ENCODE results near the gene KDM5B.
A peak's percentile ranks its signal among the peaks of the same experiment; 100 is the strongest.
"Not testable (repeated sequence)": the region's sequence is repeated elsewhere in the genome, so short reads cannot be mapped to it uniquely, and the experiment has no call there.

KDM5B gene

DNA sequence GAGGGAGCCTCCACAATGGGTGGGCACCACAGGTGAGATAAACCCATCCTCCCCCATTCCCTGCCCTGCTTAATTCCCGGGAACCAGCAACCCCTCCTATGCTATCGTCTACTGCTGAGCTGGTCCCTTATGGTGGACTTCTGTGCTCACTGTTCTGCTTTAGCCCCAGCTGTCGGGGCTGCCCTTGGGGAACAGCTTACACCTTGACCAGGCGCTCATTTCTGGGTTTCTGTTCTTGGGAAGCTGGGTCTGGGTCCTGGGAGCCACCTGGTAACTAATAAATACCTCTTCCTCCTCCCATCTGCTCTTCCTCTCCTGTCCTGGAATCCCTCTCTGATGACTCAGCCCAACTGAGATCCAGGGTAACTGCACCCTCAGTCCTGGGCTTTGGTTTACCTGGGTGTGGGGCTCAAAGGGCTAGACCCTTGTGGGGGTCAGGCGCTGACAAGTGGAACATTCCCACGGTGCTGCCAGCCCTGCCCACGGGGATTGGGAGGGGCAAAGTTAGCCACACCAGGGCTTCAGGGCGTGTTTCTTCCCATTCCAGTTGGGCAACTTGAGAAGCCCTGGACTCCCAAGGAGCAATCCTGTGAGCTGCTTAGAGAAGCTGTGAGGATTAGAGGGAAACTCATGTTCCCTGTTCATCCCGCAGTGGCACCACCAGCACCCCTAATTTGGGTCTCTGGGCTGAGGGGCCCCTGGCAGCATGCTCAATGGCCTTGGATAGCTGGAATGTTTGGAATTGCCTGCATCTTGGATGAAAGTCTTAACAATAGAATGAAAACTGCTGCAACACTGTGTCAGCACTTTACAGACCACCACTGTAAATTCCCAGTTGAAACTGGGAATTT lies 4.2 kb upstream of the KDM5B start:
- DNase-seq, result no peak

DNA sequence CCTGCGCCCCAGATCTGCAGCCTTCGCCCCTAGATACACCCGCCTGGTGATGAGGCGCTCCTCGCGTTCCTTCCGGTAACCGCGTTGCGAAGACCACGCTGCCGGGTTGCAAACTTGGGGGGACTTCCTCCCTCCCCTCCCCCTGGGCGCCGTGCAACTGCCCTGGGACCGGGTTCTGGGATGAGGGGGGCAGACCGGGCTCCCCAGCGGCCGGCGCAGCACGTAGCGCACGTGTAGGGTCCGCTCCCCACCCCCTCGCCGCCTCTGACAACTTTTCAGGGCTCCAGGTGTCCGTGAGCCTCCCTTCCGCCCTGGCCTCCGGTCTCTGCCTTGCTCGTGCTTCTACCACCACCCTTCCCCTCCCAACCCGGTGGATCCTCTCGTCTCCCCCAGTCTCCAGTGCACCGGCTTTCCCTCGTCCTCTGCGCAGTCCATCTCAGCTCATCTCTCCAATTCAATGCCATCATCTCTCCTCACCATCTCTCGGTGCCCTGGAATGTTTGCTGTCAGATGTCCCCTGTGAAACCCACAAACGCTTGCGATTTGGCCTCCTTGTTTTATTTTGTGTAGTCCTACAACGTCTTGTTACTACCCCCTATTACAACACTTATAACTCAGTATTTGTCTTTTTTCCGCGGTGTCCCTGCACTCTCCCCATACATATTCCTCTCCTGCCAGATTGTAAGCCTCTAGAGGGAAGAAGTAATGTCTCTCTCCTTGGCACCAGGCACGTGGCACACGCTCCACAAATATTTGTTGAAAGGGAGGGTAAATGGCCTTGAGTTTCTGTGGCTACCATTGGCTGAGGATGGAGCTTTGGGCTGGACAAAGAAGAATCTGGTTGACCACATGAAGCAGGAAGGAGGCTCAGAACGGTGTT lies 3.3 kb upstream of the KDM5B start:
- no peak for DNase-seq

DNA sequence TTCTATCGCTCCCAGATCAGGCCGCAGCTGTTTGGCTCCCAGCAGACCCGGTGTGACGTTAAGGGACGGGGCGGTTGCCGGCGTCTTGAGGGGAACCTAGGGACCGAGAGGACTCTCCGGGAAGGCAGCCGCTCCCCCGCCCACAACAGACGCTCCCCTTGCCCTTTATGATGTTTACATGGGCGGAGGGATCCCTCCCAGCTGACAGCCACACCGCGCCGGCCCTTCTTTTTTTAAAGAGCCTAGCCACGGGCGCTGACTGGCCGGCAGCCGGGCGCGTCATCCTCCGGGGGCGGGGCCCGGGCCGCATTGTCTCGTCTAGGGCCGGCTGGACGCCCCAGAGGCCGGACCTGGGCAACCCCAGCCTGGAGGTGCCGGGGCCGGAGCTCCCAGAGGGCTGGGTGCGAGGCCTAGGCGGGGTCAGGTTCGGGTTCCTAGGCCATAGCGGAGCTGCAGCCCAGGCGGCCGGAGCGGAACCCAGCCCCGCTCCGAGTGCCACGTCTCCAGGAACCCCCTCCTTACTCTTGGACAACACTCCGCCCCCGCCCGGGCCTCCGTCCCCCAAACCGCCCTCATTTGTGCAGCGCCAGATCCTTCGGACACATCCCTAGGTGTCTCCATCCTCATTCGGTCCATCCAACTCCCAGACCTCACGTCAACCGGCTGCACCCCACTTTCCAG lies 2.5 kb upstream of the KDM5B start, which contains the start of gene PCAT6:
Gene PCAT6, plus strand, starts transcription at position 340 of the 681 bp plus-strand sequence.
- DNase-seq, result peak; percentile 95 to 96

DNA sequence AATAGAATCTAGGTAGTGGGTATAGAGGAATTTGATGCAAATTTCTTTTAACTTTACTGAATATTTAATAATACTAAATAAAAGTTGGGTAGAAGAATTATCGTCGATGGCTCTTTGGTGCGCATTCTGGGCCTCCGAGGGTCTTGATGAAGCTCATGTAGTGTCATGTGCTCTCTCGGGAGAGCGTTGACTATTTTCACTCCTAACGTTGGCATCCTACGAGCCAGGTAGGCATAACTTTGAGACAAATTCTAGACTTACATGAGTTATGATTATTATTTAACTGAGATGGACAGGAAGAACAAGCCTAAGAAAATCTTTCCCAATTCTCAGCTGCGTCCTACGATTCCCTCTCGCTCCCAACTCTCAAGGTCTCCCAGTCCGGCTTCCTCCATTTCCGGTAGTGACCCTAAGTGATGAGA lies 2.0 kb upstream of the KDM5B start:
- DNase-seq, result no peak

DNA sequence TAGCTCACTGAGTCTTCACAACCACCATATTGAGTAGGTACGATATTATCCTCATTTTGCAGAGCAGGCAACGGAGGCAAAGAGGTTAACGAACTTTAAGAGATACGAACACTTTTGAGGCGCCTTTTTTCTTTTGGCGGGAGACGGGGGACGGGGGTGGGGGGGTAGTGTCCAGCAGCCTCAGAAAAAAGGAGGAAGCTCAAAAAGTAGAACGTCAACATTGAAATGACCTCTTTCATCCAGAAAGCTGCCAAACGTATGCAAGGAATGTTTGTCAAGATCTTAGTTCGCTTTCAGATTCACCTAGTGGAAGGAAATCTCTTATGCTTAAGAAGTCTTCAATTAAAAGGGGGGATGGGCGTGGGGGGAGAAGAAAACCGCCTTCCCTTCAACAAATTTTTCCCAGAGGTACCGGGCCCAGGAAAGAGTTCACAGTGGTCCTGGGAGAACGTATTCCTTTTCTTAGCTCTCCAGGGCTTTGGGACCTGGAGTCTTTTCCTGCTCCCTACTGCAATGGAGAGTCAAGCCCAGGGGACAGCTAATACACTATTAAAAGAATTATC lies 1.5 kb upstream of the KDM5B start:
- DNase-seq, result no peak

DNA sequence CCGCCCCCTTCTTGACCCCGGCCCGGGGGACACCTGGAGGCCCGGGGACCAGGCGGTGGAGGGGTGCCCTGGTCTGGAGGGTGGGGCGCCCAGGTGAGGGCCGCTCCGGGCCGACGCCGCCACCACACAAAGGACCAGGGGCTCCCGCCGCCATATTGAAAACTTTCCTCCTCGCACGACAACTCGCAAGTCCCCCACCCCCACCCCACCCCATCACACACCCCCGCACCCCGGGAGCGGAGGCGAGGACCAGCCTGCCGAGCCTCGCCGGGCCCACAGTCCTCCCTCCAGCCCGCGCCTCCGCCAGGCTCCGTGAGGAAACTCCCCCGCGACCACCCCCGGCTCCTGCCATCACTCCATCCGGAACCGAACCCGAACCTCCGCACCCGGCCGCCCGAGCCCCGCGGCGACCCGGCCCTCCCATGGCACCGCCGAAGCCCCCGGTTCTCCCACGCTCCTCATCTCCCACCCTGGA lies 733 bp downstream of the KDM5B start:
- DNase-seq, result no peak

DNA sequence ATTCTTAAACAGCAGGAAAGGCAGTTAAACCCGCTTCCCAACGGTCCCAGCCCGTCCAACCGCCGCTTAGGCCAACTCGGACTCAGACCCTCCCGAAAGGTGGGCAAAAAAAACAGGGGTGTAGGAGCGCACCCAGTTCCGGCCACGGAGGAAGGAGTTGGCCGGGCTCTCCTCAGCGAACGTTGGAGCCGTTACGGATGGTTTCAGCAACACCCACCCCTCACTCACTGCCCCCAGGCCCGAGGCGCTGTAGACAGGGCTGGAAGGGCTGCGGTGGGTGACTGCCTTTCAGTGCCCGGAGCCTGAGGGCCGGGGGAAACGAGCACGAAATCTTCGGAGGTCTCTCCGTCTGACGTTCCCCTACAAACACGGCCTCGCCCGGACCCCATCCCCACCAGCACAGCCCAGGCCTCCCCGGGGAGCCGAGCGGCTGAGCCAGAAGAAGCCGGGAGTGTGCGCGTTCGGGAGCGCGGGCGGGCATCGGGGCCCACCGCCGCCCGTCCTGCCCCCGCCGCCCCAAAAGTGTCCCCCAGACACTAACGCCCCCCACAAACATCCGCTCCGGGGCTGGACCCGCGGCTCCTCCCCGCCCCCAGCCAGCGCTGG lies 1.3 kb downstream of the KDM5B start:
- no peak for DNase-seq

DNA sequence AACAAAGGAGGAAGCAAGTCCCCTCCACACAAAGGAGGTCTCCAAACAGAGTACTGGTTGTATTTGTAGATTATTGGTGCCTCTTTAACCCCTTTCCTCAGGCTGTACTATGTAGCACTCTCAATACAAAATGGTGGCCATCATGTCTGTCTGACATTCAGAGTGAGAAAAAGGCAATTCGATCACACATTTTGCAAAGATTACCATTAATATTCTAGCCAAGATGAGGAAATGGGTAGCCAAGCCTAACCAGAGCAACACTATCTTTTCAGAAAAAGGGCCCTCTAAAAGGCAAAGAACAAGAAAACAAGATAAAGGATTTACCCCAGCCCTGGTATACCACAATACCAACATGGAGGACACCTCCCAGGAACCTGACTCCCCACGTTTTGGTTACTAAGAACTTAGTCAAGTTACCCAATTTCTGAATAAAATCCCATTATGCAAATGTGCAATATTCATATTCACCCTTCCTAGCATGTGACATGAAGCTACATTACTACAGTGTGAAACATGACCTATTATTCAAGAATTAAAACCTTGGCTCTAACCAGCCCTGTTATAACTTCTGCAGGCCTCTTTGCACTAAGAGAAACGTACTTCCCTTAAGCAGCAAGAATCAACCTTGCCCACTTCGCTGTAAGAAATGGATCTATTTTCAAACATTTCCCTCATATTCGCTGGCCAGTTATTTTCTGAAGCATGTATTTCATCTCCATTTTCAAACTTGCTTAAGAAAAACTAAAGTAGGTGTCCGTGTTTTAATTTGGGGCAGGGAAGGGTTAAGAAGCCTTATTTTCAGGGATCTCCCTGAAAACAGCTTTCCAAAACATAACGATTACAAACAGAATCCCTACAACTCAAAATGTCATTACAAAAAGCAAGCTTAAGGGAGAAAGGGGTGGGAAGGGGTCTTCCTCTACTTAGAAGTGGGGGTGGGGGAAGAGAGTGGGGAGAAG lies 2.1 kb downstream of the KDM5B start:
- no peak for DNase-seq

DNA sequence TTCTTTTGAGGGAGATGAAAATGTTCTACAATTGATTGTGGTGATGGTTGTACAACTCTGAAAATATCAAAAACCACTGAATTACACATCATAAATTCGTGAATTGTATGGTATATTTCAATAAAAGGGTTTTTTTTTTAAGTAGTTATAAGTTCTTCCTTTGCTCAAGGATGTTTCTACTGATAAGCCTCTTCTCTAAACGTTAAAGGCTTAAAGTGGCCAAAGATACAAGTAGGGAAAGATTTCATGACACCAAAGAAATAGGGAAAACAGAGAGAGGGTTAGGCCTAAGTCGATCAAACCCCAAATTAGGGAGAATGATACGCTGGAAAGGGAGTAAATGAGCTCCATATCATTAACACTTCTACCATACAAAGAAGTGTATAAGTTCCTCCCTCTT lies 4.1 kb downstream of the KDM5B start:
- no peak for DNase-seq

DNA sequence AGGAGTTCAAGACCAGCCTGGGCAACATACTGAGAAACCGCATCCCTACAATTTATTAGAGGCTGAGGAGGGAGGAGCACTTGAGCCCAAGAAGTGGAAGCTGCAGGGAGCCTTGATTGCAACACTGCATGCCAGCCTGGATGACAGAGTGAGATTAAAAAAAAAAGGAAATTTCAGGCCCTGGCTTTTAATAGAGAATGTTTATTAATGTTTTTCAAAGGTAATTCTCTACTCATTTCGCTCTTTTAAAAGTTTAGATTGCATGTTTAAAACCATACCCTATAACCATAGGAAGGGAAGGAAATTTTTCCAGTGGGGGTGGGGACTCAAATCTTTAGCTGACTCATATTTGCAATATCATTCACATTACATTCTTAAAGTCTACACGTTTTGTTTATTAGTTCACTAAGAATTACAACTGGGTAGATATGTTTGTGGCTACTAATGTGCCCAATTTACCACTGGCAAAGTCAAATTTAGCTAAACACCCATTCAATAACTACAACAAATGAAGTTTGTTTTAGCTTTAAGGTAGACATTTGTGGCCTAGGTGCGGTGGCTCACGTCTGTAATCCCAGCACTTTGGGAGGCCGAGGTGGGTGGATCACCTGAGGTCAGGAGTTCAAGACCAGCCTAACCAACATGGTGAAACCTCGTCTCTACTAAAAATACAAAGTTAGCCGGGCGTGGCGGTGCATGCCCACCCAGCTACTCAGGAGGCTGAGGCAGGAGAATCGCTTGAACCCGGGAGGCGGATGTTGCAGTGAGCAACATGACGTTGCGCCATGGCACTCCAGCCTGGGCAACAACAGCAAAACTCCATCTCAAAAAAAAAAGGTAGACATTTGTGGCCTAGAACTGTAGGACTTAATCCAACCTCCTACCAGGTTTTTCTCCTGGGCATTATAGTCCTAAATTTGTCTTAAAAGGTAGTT lies 5.0 kb downstream of the KDM5B start:
- DNase-seq, result no peak

DNA sequence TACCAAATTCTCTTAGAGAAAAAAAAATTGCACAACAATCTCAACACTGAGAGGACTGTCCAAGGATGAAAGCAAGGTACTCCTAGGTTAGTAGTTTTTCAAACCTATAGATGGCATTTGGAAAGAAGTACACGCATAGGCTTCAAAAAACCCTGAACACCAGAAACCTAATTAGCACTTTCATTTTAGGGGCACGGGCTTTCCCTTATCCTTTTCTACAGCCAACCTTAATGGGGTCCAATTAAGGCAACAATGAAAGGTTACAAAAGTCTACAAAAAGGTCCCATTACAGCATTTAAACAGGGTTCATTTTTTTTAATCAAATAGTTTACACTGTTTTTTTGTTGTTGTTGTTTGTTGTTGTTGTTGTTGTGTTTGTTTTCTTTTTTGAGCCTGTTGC lies 6.2 kb downstream of the KDM5B start:
- no peak for DNase-seq

DNA sequence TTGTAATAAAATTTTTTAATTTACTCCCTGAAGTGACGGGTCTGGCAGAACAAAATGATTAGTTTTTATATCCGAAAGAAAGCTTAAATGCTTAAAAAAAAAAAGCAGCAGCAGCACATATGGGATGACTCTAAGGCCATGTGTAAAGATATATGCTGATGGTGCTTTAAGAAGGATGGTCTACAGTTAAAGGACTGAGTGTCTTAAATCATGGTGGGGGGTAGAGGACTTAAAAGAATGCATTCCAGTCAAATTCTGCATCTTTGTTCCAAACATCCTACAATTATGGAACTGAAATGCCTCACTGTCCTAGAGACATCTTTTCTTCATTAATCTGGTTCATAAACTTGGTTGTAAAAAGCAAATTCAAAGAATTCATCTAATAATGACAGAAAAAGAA lies 7.0 kb downstream of the KDM5B start:
- no peak for DNase-seq

DNA sequence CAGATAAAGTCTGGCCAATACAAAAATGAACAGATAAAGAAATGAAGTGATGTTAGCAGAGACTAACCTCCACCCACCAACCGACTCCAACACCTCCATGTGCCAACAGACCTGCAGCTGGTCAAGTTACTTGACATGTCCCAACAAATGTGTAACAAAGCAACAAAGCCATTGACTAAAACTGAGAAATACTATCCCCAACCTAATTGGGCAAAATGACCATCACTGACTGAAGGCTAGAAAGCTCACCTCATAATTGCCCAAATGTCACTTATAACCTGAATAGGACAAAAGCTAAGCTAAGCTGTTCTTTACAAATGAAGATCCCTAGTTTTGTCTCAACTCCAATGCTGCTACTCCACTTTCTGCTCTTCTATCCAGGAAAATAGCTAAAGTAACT lies 7.5 kb downstream of the KDM5B start:
- DNase-seq, result no peak

DNA sequence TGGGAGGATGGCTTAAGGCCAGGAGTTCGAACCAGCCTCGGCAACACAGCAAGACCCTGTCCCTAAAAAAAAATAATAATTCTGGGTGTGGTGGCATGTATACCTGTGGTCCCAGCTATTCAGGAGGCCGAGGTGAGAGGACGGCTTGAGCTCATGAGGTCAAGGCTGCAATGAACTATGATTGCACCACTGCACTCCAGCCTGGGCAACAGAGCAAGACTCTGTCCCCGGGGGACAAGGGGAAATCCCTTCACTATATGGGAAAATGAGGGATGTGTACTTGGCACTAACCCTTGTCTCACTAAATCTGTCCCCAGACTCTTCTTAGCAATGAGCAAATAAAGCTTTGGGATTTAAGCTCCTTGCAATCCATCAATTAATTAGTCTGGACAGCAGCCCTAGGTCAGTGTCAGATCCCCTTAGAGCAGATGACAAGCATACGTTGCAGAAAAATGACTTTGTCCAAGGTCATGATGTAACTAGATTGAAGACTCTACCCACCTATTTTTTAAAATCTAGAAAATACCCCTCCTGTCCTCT lies 9.4 kb downstream of the KDM5B start:
- no peak for DNase-seq

DNA sequence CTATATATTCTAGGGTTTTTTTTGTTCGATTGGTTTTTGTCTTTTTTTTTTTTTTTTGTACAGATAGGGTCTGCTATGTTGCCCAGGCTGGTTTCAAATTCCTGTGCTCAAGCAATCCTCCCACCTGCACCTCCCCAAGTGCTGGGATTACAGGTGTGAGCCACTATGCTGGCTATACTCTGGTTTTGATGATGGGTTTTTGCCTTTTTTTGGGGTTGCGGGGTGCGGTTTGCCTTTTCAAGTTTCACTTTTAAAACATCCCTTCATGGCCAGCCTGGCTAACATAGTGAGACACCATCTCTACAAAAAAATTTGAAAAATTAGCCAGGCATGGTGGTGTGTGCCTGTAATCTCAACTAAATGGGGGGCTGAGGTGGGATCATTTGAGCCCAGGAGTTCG lies 10.0 kb downstream of the KDM5B start:
- no peak for DNase-seq

DNA sequence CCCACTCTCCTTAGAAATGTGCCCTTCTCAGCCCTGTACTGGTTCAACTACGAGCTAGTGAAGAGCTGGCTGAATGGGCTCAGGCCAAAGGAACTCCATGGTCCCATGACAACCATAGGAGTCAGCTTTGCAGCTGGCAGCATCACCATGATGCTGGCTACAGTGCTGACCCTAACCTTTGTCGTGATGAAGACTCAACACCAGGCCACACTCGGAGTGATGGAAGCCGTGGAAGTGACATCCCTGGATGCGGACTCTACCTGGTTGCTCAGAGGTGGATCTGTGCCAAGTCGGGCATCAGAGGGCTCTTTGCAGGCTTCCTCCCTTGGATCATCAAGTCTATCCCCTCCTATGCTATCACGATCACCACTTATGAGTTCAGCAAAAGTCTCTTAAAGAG lies 11.6 kb downstream of the KDM5B start:
- no peak for DNase-seq

DNA sequence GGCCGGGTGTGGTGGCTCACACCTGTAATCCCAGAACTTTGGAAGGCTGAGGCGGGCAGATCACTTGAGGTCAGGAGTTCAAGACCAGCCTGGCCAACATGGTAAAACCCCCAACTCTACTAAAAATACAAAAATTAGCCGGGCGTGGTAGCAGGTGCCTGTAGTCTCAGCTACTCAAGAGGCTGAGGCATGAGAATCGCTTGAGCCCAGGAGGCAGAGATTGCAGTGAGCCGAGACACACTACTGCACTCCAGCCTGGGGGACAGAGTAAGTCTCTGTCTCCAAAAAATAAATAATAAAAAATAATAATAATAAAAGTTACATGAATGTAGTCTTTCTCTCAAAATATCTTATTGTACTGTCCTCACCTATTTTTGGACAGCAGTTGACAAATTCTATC lies 13.3 kb downstream of the KDM5B start:
- not testable (repeated sequence) for DNase-seq

DNA sequence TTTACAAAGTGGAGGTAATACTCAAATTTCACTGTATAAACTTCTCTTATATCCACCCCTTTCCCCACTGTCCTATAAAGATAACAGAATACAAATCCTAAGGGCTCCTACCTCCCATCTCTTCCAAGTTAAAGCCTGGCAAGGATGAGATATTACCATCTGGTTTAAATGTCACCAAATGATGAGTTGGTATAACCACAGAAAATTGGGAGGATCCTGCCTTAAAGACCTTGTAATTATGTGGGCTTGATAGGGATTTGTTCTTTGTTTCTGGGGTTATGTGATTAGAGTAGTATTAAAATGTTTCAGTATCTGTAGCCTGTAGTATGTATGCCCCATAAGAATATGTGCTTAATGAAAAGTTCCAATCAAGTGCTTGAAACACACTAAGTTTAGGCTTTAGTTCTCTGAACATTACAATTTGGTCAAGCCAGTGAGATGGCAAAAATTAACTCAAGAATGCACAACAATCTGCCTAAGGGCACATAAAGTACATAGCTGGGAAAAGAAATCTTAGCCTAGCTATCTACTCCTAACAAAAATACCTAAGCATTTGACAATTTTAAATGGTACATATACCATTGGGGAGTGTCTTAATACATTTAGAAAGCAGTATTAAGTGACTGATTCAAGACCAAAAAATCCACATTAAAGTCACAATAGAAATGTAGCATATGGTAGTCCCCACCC lies 14.0 kb downstream of the KDM5B start:
- no peak for DNase-seq

DNA sequence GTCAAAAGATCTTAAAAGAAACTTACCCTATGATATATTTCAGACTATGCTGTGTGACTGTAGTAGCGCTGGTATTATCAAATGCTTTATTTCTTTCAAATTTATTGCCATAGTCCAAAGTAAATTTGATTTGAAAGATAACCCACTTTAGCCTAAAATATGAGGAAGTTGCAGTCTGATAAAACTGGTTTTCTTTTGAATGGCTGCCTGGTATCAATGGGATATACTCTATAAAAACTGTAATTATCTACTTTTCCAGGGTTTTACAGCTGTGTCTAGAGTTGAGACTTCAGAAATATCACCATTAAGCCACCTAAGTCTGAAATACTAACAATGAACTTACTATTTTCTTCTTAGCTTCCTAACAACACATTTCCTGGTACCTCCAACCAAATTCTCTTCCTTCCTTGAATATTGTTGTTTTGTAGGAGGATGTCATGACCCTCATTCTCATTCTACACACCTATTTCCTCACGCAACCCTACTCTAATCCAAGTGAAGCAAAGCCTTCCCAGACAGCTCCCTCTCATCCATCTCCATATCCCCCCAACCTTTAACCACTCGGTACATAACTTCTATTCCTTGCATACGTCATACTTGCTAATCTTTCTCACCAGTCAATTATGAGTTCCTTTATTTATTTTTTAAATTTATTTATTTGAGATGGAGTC lies 17.0 kb downstream of the KDM5B start:
- no peak for DNase-seq
